ENCODE results near the gene SYNM.

Gene SYNM, protein sequence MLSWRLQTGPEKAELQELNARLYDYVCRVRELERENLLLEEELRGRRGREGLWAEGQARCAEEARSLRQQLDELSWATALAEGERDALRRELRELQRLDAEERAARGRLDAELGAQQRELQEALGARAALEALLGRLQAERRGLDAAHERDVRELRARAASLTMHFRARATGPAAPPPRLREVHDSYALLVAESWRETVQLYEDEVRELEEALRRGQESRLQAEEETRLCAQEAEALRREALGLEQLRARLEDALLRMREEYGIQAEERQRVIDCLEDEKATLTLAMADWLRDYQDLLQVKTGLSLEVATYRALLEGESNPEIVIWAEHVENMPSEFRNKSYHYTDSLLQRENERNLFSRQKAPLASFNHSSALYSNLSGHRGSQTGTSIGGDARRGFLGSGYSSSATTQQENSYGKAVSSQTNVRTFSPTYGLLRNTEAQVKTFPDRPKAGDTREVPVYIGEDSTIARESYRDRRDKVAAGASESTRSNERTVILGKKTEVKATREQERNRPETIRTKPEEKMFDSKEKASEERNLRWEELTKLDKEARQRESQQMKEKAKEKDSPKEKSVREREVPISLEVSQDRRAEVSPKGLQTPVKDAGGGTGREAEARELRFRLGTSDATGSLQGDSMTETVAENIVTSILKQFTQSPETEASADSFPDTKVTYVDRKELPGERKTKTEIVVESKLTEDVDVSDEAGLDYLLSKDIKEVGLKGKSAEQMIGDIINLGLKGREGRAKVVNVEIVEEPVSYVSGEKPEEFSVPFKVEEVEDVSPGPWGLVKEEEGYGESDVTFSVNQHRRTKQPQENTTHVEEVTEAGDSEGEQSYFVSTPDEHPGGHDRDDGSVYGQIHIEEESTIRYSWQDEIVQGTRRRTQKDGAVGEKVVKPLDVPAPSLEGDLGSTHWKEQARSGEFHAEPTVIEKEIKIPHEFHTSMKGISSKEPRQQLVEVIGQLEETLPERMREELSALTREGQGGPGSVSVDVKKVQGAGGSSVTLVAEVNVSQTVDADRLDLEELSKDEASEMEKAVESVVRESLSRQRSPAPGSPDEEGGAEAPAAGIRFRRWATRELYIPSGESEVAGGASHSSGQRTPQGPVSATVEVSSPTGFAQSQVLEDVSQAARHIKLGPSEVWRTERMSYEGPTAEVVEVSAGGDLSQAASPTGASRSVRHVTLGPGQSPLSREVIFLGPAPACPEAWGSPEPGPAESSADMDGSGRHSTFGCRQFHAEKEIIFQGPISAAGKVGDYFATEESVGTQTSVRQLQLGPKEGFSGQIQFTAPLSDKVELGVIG (N-terminal part only)

DNA sequence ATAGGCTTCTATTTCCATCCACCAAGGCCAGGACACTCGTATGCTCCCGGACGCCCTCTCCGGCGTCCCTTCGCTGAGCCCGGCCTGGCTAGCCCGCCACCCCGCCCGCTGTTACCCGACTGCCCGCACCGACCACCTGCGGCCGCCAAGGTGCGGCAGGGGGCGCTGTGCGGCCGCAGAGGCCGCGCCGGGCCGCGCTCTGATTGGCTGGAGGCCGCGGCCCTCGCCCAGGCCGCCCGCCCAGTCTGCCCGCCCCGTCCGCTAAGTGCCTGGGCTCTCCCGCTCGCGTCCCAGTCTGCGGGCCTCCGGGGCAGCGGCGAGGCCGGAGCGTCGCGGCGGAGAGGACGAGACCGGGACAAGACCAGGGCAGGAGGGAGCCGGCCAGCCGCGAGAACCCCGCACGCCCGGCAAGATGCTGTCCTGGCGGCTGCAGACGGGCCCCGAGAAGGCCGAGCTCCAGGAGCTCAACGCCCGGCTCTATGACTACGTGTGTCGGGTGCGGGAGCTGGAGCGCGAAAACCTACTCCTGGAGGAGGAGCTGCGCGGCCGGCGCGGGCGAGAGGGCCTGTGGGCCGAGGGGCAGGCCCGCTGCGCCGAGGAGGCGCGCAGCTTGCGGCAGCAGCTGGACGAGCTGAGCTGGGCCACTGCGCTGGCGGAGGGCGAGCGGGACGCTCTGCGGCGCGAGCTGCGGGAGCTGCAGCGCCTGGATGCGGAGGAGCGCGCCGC lies at the start of gene SYNM:
Gene SYNM (plus strand): TSS at position 293 of the 726 bp plus-strand sequence. CDS start 120 bp downstream, at position 413.
- peak within 1 kb of the TSS; percentile 50 for H3K27ac ChIP-seq
- peak; percentile 96 for TF ChIP-seq CTCF (conservative IDR thresholded peaks at IDR 0.05)
- peak; percentile 53; the same call in 1 of the 2 replicates for TF ChIP-seq ZFX (IDR thresholded peaks at IDR 0.05)

DNA sequence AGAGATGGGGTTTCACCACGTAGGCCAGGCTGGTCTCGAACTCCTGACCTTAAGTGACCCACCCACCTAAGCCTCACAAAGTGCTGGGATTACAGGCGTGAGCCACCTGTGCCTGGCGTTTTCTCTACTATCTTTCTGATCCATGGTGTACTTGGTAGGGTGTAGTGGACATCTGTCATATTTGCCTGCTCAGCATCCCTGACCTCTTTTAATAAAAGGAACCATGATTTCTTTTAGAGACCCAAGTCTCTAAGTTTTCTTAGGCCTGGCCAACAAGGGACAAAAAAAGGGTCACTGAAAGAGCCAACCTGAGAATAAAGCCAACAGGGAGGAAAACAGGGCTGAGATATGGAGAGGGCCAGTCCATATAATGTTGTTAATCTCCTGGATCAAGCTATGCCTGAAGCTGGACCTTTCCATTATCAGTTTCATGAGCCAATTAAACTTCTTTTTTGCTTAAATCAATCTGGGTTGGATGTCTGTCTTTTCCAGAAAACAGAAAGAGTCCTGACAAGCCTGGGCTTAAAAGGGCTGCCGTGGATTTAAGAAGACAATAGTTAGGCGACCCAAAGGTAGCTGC lies 49.2 kb upstream of the SYNM start:
- TF ChIP-seq ZFX (IDR thresholded peaks at IDR 0.05) (no peak), CTCF (conservative IDR thresholded peaks at IDR 0.05) (no peak)
- no peak overlapping the region for H3K27ac ChIP-seq

GRCh38 chr15:99057020-99057419 lies 47.9 kb upstream of the SYNM start:
- H3K27ac ChIP-seq = no peak overlapping the region
- no peak for TF ChIP-seq ZFX (IDR thresholded peaks at IDR 0.05)
- TF ChIP-seq CTCF (conservative IDR thresholded peaks at IDR 0.05) = no peak

GRCh38 chr15:99057697-99058420 lies 47.0 kb upstream of the SYNM start:
- H3K27ac ChIP-seq = no peak overlapping the region
- no peak for TF ChIP-seq ZFX (IDR thresholded peaks at IDR 0.05)
- TF ChIP-seq CTCF (conservative IDR thresholded peaks at IDR 0.05) = no peak

GRCh38 chr15:99058421-99058870 lies 46.4 kb upstream of the SYNM start:
- H3K27ac ChIP-seq = no peak overlapping the region
- TF ChIP-seq CTCF (conservative IDR thresholded peaks at IDR 0.05) = no peak
- TF ChIP-seq ZFX (IDR thresholded peaks at IDR 0.05) = no peak
